ENCODE measurements around the gene METTL15.

DNA sequence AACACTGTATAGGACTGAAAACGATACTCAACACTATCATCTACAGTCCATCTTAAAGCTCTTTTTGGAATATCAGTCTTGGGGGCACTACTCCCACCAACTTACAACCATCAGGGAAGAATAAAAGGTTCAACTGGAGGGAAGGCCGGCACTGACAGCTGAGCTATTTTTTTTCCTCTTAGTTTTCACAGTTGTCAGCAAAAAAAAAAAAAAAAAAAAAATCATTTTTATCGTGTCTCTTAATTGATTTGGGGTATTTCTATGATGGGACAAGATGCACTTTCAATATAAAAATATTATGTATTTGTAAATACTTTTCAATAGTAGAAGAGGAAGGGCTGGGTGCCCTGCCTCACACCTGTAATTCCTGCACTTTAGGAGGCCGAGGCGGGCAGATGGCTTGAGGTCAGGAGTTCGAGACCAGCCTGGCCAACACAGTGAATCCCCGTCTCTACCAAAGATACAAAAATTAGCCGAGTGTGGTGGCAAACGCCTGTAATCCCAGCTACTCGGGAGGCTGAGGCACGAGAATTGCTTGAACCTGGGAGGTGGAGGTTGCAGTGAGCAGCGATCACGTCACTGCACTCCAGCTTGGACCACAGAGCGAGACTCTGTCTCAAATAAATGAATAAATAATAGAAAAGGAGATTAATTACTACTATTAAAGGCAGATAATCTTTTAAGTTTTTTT lies 1.7 kb upstream of the METTL15 start:
- TF ChIP-seq CTCF (IDR thresholded peaks at IDR 0.05), result no peak
- TF ChIP-seq POLR2A (IDR thresholded peaks at IDR 0.05), result no peak
